Hepatocyte (in vitro differentiated cells): ENCODE data around the gene ADGRD2.

Experiments used
- CTCF ChIP-seq: fragments of 200-600 bp; sonication (generic); IDR thresholded peaks from 2 replicates; pipeline ENCODE4 v1.5.1; 2016; ENCODE audit warnings: antibody characterized with exemption, mild to moderate bottlenecking; ENCODE audit not compliant: poor library complexity
- EZH2 ChIP-seq: fragments of 200-600 bp; sonication (generic); IDR thresholded peaks from 2 replicates; pipeline ENCODE4 v1.6.1; 2016; ENCODE audit warnings: antibody characterized with exemption, mild to moderate bottlenecking, borderline replicate concordance

DNA sequence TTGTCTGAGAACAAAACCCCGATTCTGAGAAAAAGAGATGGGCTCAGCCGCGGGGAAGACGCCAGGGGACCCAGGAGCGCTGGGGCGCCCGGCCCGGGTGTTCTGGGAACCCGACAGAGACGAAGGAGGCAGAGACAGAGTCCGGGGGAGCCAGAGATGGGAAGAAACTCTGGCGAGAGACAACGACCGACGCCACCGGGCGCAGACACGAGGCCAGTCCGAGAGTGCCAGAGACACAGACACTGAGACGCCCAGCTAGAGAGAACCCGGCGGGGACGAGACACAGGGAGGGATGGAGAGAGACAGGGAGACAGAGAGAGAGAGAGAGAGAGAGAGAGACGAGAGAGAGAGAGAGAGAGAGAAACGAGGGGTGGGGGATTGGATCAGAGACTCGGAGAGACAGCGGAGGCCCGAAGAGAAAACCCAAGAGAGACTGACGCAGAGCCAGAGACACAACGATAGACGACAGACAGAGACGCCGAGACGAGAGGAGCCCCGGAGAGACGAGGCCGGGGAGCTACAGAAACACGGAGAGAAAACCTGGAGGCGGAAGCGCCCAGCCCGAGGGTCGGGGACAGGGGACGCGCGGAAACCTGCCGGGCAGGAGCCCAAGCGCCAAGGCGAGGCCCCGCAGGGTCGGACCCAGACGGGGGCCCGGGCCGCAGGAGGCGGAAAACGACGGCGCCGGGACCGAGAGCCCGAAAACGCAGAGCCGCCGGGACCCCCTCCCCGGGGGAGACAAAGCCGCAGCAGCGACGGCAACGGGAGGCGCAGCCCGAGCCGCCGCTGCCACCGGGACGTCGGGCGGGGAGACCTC lies 53.7 kb downstream of the ADGRD2 start:
- TF ChIP-seq CTCF (no peak), EZH2 (peak; percentile 96)
